NCI-H226 (cell line): ENCODE data around the gene SYT17.

Source experiments
- DNase-seq: peaks from one replicate; pipeline ENCODE4 v3.0.0-alpha.2; 2015

SYT17 gene

DNA sequence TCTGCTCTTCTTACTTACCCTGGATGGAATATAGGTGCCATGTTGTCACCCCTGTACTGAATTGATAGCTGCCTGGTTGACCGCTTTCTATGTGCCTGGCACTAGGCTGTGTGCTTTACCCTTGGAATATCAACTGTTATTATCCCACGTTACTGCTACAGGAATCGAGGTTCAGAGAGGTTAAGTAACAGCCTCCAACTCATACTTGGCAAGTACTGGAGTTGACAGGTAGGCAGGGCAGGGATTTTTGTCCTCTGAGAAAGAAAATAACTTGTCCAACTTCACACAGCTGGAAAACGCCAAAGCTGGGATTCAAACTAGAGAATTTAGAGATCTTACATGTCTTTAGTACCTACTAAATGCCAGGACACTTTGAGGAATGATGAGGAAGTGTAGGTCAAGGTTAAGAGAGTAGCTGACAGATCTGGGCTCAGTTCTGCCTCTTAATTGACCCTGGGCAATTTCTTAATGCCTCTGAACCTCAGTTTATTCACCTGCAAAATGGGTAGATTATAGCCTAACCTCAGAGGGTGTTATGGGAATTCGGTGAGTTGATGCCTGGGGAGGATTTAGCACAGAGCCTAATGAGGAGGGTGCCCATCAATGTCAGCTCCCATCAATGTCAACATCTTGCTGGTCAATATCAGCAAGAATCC is 28.5 kb upstream of the SYT17 start:
- DNase-seq = no peak

GRCh38 chr16:19140396-19140795 is 27.6 kb upstream of the SYT17 start:
- DNase-seq = no peak

DNA sequence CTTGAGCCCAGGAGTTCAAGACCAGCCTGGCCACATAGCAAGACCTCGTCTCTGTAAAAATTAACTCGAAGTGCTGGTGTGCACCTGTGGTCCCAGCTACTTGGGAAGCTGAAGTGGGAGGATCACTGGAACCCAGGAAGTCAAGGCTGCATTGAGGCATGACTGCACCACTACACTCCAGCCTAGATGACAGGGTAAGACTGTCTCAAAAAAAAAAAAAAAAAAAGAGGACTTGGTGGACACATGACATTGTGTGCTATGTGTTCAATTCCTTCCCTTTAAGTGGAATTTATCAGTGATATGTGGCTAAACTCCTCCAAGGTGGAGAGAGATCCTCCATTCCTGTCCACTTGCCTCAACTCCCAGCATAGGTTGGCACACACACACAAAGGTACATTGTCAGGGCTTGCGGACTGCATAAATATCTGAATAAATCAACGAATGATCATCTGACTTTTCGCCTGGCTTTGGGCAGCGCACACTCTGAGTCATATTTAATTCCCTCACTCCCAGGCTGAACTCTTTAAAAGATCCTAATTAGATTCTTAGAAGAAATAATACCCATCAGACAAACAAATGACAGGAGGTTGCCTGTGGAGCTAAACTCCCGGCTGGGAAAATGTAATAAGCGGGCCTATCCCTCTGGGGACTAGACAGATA is 25.0 kb upstream of the SYT17 start:
- no peak for DNase-seq

GRCh38 chr16:19143599-19143956 is 24.5 kb upstream of the SYT17 start:
- no peak for DNase-seq

GRCh38 chr16:19145010-19145409 is 23.0 kb upstream of the SYT17 start:
- DNase-seq = no peak

DNA sequence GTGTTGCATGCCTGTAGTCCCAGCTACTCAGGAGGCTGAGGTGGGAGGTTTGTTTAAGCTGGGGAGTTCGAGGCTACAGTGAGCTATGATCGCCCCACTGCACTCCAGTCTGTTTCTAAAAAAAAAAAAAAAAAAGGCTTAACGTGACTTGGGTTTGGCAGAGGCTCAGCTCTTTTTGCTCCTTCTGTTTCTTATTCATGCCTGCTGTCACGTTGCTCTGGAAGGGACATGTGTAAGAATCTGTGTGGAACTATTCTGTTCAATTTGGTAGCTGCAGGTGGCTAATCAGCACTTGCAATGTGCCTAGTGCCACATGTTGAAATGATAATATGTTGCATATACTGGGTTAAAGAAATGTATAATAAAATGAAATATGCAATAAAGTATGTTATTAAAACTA is 20.9 kb upstream of the SYT17 start:
- no peak for DNase-seq

DNA sequence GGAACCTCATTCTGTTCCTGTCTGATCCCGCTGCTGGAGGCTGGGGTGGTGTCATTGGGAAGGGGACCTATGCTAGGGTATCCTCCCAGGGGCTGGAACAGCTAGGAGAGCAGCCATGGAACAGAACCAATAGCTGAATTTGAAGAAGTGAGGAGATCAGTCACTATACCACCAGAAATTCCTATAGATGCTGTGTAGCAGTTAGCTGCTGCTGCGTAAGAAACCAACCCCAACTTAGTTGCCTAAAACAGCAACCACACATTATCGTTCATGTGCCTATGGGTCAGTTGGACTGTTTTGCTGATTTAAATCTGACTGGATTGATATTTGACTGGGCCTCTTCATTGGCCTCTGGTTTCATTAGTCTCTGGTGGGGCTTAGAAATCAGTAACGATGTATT is 20.4 kb upstream of the SYT17 start:
- DNase-seq = no peak

GRCh38 chr16:19148189-19148588 is 19.9 kb upstream of the SYT17 start:
- DNase-seq = no peak

DNA sequence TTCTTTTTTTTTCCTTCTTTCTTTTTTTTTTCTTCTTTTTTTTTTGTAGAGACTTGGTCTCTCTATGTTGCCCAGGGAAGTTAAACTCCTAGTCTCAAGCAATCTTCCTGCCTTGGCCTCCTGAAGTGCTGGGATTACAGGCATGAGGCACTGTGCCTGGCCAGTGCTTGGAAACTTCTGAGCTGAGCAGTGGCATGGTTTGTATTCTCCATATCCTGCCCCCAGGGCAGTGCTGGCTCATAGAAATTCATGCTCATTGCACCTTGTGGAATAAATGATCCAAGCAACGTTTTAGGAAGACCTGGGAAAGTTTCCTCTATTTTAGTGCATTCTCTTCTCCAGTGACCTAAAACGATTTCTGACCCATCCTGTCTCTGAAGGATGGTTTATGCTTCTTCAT is 16.7 kb upstream of the SYT17 start:
- DNase-seq = no peak

- DNase-seq = no peak
Measured at GRCh38 chr16:19152042-19152441, 16.0 kb upstream of the SYT17 start.

DNA sequence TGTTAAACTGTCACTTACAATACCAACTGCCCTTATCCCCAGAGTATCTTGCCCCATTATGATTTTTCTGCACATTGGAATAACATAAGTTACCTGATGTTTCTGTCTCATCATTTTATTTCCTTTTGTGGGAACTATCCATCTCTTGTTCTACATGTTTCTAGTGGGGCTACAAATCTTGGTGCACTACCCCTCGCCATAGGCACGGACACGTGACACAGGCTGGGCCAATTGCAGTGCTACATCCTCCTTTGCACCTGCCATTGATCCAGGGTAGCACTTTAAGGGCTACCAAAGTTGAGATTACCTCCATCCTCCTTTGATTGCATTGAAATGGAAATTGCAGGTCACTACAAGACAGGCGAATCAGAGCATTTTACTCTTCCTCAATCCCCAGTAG is 14.2 kb upstream of the SYT17 start:
- no peak for DNase-seq

DNA sequence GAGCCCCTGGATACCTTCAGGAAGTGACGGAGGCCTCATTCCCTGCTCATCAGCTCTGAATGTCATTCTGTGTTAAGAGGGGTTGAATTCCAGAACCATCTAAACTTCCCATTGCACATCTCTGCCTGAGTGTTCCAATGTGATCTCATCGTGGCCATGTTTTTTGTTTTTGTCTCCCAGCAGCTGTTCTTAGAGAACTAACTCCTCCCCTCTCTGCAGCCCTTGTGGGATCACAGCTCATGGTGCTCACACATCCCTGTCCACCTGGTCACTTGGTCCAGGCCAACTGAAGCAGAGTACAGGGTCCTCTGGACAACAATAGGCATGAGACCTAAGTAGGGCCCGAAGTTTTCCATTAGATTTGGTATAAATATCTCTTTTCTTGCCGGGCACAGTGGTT is 6.0 kb upstream of the SYT17 start:
- no peak for DNase-seq

GRCh38 chr16:19163215-19163614 is 4.8 kb upstream of the SYT17 start:
- no peak for DNase-seq

GRCh38 chr16:19164285-19164684 is 3.8 kb upstream of the SYT17 start:
- DNase-seq = no peak

DNA sequence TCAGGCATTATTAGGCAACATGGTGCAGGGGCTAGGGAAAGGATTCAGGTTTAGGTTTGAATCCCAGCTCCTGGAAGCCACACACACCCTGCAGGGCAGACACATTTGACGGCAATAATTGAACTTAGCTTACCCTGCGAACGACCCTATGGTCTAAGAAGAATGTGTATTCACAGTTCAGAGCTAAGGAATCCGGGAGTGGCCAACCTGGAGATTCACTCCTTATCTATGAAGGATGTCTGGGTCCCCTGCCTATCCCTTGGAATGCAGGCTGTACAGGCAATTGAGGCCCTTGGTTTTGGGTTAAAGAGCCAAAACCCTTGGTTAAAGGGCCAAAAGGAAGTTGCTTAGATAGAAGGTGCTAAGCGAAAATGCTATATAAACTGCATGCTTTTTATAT is 2.9 kb upstream of the SYT17 start:
- DNase-seq = peak; percentile 39

GRCh38 chr16:19166500-19166899 is 1.5 kb upstream of the SYT17 start:
- no peak for DNase-seq

- no peak for DNase-seq
Measured at GRCh38 chr16:19168371-19169081, 486 bp downstream of the SYT17 start.

DNA sequence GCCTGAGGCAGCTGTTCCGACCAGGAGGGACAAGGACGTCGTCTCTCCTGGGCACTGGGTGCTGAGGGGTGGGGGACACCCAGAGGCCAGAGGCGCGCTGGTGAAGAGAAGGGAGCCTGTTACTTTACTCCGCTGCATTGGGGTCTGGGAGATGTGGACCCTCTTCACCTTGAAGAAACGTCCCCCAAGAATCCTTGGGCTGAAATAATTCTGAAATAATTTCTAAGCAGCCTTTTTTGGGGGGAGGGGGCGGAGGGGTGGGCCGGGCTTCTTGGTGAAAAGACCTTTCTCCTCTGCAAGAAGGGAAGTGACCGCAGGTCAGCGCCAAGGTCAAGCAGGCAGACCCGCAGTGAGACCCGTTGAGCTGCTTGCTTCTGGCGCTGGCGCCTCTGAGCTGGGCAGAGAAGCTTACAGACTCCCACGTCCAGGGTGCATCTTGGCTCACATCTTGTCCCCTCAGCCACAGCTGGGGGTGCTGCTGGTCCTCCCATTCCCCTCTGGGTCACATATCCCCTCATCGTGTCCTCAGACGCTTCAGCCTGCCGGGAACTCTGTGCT is 1.1 kb downstream of the SYT17 start:
- no peak for DNase-seq

DNA sequence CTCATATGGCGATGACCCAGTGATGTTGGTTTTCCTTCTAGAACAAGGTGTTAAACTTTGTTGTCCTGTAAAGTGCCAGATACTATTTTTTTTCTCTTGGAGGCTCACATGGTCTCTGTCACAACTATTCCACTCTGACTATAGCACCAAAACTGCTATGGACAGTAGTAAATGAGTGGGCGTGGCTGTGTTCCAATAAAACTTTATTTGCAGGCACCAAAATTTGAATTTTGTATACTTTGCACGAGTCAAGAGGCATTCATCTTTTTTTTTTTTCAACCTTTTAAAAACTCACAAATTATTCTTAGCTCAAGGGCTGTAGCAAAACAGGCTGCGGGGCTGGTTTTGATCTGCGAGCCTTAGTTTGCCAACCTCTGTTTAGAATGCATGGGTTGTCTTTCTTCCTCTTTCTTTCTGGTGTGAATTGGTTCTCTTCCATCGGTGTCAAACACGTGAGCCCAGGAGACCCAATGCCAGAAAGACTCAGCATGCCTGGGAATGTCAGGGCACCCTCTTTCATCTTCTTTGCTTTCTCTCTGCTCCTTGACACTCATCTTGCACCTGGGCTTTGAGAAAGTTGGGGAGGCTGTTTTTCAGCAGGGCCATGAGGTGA is 2.1 kb downstream of the SYT17 start:
- DNase-seq = no peak

GRCh38 chr16:19172098-19172780 is 4.2 kb downstream of the SYT17 start:
- no peak for DNase-seq

DNA sequence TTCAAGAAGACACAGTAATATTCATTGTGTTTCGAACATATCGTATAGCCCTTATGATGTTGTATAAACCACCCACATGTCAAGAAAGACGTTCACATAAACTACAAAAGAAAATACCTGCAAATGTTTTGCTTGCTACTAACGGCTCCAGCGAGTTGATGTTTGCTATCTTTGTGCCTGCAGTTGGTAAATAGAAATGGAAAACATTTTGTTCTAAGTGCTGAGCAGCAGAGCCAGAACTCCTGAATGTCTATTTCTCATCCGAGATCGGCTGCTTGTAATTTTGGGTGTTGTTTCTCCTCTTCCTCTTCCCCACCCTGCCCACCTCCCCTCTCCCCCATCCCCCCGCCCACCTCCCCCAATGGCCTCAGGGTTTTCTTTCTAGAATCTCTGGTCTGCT is 5.0 kb downstream of the SYT17 start:
- no peak for DNase-seq

GRCh38 chr16:19173649-19174383 is 5.8 kb downstream of the SYT17 start:
- no peak for DNase-seq
